Endodermal cell (in vitro differentiated cells): ENCODE measurements around the gene MTA3. TPM values are rescaled to one million over a fixed set of nuclear protein-coding genes. Genes with fewer than 3 reads are reported as not detected.

Experiments
- DNase-seq: peaks from one replicate; pipeline ENCODE4 v3.0.0-alpha.2; 2017
- H3K27ac ChIP-seq: 2 replicates; pipeline ENCODE4 v1.5.1; 2013; ENCODE audit warnings: mild to moderate bottlenecking, low read depth, low read length, moderate library complexity
- H3K27me3 ChIP-seq: 2 replicates; pipeline ENCODE4 v1.6.1; 2013; ENCODE audit warnings: mild to moderate bottlenecking, low read length, moderate library complexity; ENCODE audit not compliant: insufficient read depth, control insufficient read depth, poor library complexity, severe bottlenecking
- H3K36me3 ChIP-seq: 2 replicates; pipeline ENCODE4 v1.7.0; 2013; ENCODE audit warnings: mild to moderate bottlenecking, low read length, moderate library complexity; ENCODE audit not compliant: control insufficient read depth, insufficient read depth
- H3K4me1 ChIP-seq: one replicate; pipeline ENCODE4 v1.7.0; 2013; ENCODE audit warnings: low read length; ENCODE audit not compliant: control insufficient read depth, insufficient read depth
- H3K4me3 ChIP-seq: 2 replicates; pipeline ENCODE4 v1.5.1; 2013; ENCODE audit warnings: mild to moderate bottlenecking, low read length, moderate library complexity
- H3K9ac ChIP-seq: 2 replicates; pipeline ENCODE4 v1.6.1; 2013; ENCODE audit warnings: mild to moderate bottlenecking, low read length, moderate library complexity; ENCODE audit not compliant: poor library complexity, severe bottlenecking; ENCODE audit errors: extremely low read depth
- H3K9me3 ChIP-seq: 2 replicates; pipeline ENCODE4 v1.6.1; 2013; ENCODE audit warnings: mild to moderate bottlenecking, low read length, moderate library complexity; ENCODE audit not compliant: control insufficient read depth
- H3K27ac Mint-ChIP-seq: 2 replicates; pipeline ENCODE4 v1.8.0; 2020; ENCODE audit warnings: mixed read lengths
- H3K27me3 Mint-ChIP-seq: 2 replicates; pipeline ENCODE4 v1.8.0; 2021; ENCODE audit warnings: mild to moderate bottlenecking, mixed read lengths; ENCODE audit not compliant: insufficient read depth
- H3K36me3 Mint-ChIP-seq: 2 replicates; pipeline ENCODE4 v1.8.0; 2020; ENCODE audit warnings: low read depth, mixed read lengths
- H3K4me1 Mint-ChIP-seq: 2 replicates; pipeline ENCODE4 v1.8.0; 2020; ENCODE audit warnings: mixed read lengths
- H3K4me3 Mint-ChIP-seq: 2 replicates; pipeline ENCODE4 v1.8.0; 2020; ENCODE audit warnings: mild to moderate bottlenecking, moderate library complexity, mixed read lengths
- H3K9me3 Mint-ChIP-seq: 2 replicates; pipeline ENCODE4 v1.8.0; 2020; ENCODE audit warnings: mild to moderate bottlenecking, mixed read lengths
- CTCF ChIP-seq: fragments of 200-600 bp; sonication (generic); conservative IDR thresholded peaks from 2 replicates; pipeline ENCODE4 v1.5.0; 2021; ENCODE audit warnings: antibody characterized with exemption, mild to moderate bottlenecking
- WGBS, 2 experiments: methylation state at CpG; one replicate each; pipeline versions ENCODE4 v1.1.5 to v1.1.7; 2013; ENCODE audit warnings: missing lambda C conversion rate in 2 of 2, mixed read lengths in 1 of 2; ENCODE audit not compliant: insufficient coverage in 1 of 2, insufficient read length in 1 of 2; 5-methylcytosine and 5-hydroxymethylcytosine counted together
- total RNA-seq, 2 donors: library from RNA; stranded (reverse); fragmentation: NEBNext Ultra II Directional in 1 of 2; extraction: Animal tissue kit (Norgen Biotek cat#: 25700) in 1 of 2; gene quantifications; 2 replicates in 1 of 2; 3 replicates in 1 of 2; pipeline ENCODE4 v1.2.1, GENCODE V29; 2021

Gene MTA3
- total RNA-seq, 2 donors from 2014 or later, result 138 to 154 TPM

GRCh38 chr2:42764901-42765300, 196.5 kb downstream of the MTA3 start:
- H3K27ac Mint-ChIP-seq, result no peak overlapping the region

GRCh38 chr2:42765686-42766085, 197.3 kb downstream of the MTA3 start:
- Histone ChIP-seq H3K36me3 (no peaks in the 10 kb centered on the region), H3K27me3 (no peaks in the 10 kb centered on the region), H3K27ac (no peak overlapping the region), H3K9ac (no peak overlapping the region), H3K9me3 (no peaks in the 10 kb centered on the region), H3K4me3 (no peak overlapping the region), H3K4me1 (no peaks in the 10 kb centered on the region)
- TF ChIP-seq CTCF, result no peak
- Mint-ChIP-seq H3K27ac (no peak overlapping the region), H3K27me3 (no peaks in the 10 kb centered on the region), H3K4me1 (peaks cover 2% of the 10 kb centered on the region), H3K4me3 (no peak overlapping the region), H3K9me3 (no peaks in the 10 kb centered on the region), H3K36me3 (peaks cover 11% of the 10 kb centered on the region)
- 95 to 97% methylated on average over 9 of the region's 9 CpGs for WGBS, 2 experiments
- DNase-seq, result no peak

More at GRCh38 chr2:42764901-42765300, 196.5 kb downstream of the MTA3 start:
- Histone ChIP-seq H3K4me1 (no peaks in the 10 kb centered on the region), H3K27ac (no peak overlapping the region), H3K9me3 (no peaks in the 10 kb centered on the region), H3K4me3 (no peak overlapping the region), H3K36me3 (no peaks in the 10 kb centered on the region), H3K27me3 (no peaks in the 10 kb centered on the region), H3K9ac (no peak overlapping the region)
- DNase-seq, result no peak
- H3K4me3 Mint-ChIP-seq, result no peak overlapping the region
- H3K36me3 Mint-ChIP-seq, result peaks cover 10% of the 10 kb centered on the region
- no peaks in the 10 kb centered on the region for H3K9me3 Mint-ChIP-seq
- H3K4me1 Mint-ChIP-seq, result no peaks in the 10 kb centered on the region
- TF ChIP-seq CTCF, result no peak
- no peaks in the 10 kb centered on the region for H3K27me3 Mint-ChIP-seq
- 96 to 100% methylated on average over 1 to 2 of the region's 2 CpGs for WGBS, 2 experiments

- peak overlapping the region; percentile 39 for H3K27ac Mint-ChIP-seq
- no peak overlapping the region for H3K9ac ChIP-seq
- H3K36me3 Mint-ChIP-seq, result peaks cover 11% of the 10 kb centered on the region
- no peaks in the 10 kb centered on the region for H3K27me3 ChIP-seq
- WGBS, 2 experiments, result 92 to 94% methylated on average over 12 to 16 of the region's 16 CpGs
- H3K27me3 Mint-ChIP-seq, result no peaks in the 10 kb centered on the region
- no peak overlapping the region for H3K27ac ChIP-seq
- H3K9me3 ChIP-seq, result no peaks in the 10 kb centered on the region
- DNase-seq, result peak; percentile 37
- no peak overlapping the region for H3K4me3 ChIP-seq
- peaks cover 2% of the 10 kb centered on the region for H3K4me1 Mint-ChIP-seq
- no peaks in the 10 kb centered on the region for H3K9me3 Mint-ChIP-seq
- no peak for TF ChIP-seq CTCF
- H3K4me1 ChIP-seq, result no peaks in the 10 kb centered on the region
- no peaks in the 10 kb centered on the region for H3K36me3 ChIP-seq
- H3K4me3 Mint-ChIP-seq, result no peak overlapping the region
Measured at GRCh38 chr2:42767080-42767898, 198.9 kb downstream of the MTA3 start.
